WTC11 (cell line): ENCODE measurements around the gene TMA7B. TPM values are rescaled to one million over a fixed set of nuclear protein-coding genes. Genes with fewer than 3 reads are reported as not detected.

Experiments used
- ATAC-seq: fragments of 200-7000 bp; cut with Tn5 transposase; 2 replicates; pipeline ENCODE4 v1.10.0; 2021; ENCODE audit warnings: mild to moderate bottlenecking, moderate library complexity
- CTCF ChIA-PET: fragments of 300-600 bp; sonication (Branson Sonifier 250); formaldehyde crosslinking; loops from one replicate; lab custom pipeline; 2021; ENCODE audit warnings: antibody characterized with exemption; lab: Charles Lee
- POLR2A ChIA-PET: fragments of 350-600 bp; sonication (Branson Sonifier 250); formaldehyde crosslinking; loops from one replicate; lab custom pipeline; 2021; ENCODE audit warnings: antibody characterized with exemption; lab: Charles Lee
- DNase-seq: peaks from one replicate; pipeline ENCODE4 v3.0.0; 2021; ENCODE audit warnings: low spot score
- H3K27ac Mint-ChIP-seq: 2 replicates; pipeline ENCODE4 v1.8.0; 2021; ENCODE audit warnings: mixed read lengths
- H3K27me3 Mint-ChIP-seq: 2 replicates; pipeline ENCODE4 v1.8.0; 2021; ENCODE audit warnings: low read depth, mild to moderate bottlenecking, moderate library complexity, mixed read lengths
- H3K36me3 Mint-ChIP-seq: 2 replicates; pipeline ENCODE4 v1.8.0; 2021; ENCODE audit warnings: mixed read lengths
- H3K4me1 Mint-ChIP-seq: 2 replicates; pipeline ENCODE4 v1.8.0; 2022; ENCODE audit warnings: mixed read lengths
- H3K4me3 Mint-ChIP-seq: 2 replicates; pipeline ENCODE4 v1.8.0; 2021; ENCODE audit warnings: mild to moderate bottlenecking, moderate library complexity, mixed read lengths
- H3K9me3 Mint-ChIP-seq: 2 replicates; pipeline ENCODE4 v1.8.0; 2021; ENCODE audit warnings: mixed read lengths
- CTCF ChIP-seq: fragments of 200-600 bp; IDR thresholded peaks from 2 replicates; pipeline ENCODE4 v1.8.0; 2022; ENCODE audit warnings: antibody characterized with exemption
- ERG ChIP-seq: fragments of 250-450 bp; sonication (Bioruptor Pico); IDR thresholded peaks from 2 replicates; pipeline ENCODE4 v1.8.0; 2021; ENCODE audit warnings: mild to moderate bottlenecking
- ETV6 ChIP-seq: sonication (generic); formaldehyde crosslinking; IDR thresholded peaks from 2 replicates; pipeline ENCODE4 v1.8.1; 2022; ENCODE audit warnings: mild to moderate bottlenecking, missing genetic modification reagents
- FOXJ3 ChIP-seq: sonication (generic); formaldehyde crosslinking; IDR thresholded peaks from 2 replicates; pipeline ENCODE4 v1.9.0; 2021; ENCODE audit warnings: missing genetic modification reagents, mild to moderate bottlenecking, borderline replicate concordance
- FOXP1 ChIP-seq: sonication (generic); formaldehyde crosslinking; IDR thresholded peaks from 2 replicates; pipeline ENCODE4 v1.8.0; 2022; ENCODE audit warnings: missing genetic modification reagents, mild to moderate bottlenecking, moderate library complexity, borderline replicate concordance
- GTF2I ChIP-seq: fragments of 250-450 bp; sonication (Bioruptor Pico); conservative IDR thresholded peaks from 2 replicates; pipeline ENCODE4 v1.4.0; 2021; ENCODE audit warnings: mild to moderate bottlenecking
- KAT7 ChIP-seq: sonication (generic); formaldehyde crosslinking; IDR thresholded peaks from 2 replicates; pipeline ENCODE4 v1.8.1; 2023; ENCODE audit warnings: missing genetic modification reagents, mild to moderate bottlenecking, borderline replicate concordance
- MAX ChIP-seq: sonication (generic); formaldehyde crosslinking; IDR thresholded peaks from 2 replicates; pipeline ENCODE4 v1.8.0; 2022; ENCODE audit warnings: mild to moderate bottlenecking, missing genetic modification reagents
- NR2C2 ChIP-seq: sonication (generic); formaldehyde crosslinking; IDR thresholded peaks from 2 replicates; pipeline ENCODE4 v1.8.0; 2022; ENCODE audit warnings: mild to moderate bottlenecking, missing genetic modification reagents
- SP1 ChIP-seq: sonication (generic); formaldehyde crosslinking; conservative IDR thresholded peaks from 2 replicates; pipeline ENCODE4 v1.8.1; 2022; ENCODE audit warnings: missing genetic modification reagents
- TEAD1 ChIP-seq: sonication (generic); formaldehyde crosslinking; IDR thresholded peaks from 2 replicates; pipeline ENCODE4 v1.8.0; 2022; ENCODE audit warnings: mild to moderate bottlenecking, missing genetic modification reagents
- ZNF263 ChIP-seq: sonication (generic); formaldehyde crosslinking; IDR thresholded peaks from 2 replicates; pipeline ENCODE4 v1.8.1; 2022; ENCODE audit warnings: low read depth, mild to moderate bottlenecking, moderate library complexity, missing genetic modification reagents
- ZNF396 ChIP-seq: fragments of 250-450 bp; sonication (Bioruptor Pico); IDR thresholded peaks from 2 replicates; pipeline ENCODE4 v1.8.0; 2021; ENCODE audit warnings: mild to moderate bottlenecking, moderate library complexity, borderline replicate concordance
- ZNF423 ChIP-seq: fragments of 250-450 bp; sonication (Bioruptor Pico); IDR thresholded peaks from 2 replicates; pipeline ENCODE4 v2.1.2; 2022; ENCODE audit warnings: mild to moderate bottlenecking, moderate library complexity
- ZNF671 ChIP-seq: fragments of 250-450 bp; sonication (Bioruptor Pico); IDR thresholded peaks from 2 replicates; pipeline ENCODE4 v1.8.0; 2021; ENCODE audit warnings: mild to moderate bottlenecking
- total RNA-seq: library from RNA; stranded (reverse); gene quantifications from 3 replicates; pipeline ENCODE4 v1.2.3, GENCODE V29; 2021
- TF ChIP-seq, protein P1 (sequence below): sonication (generic); formaldehyde crosslinking; IDR thresholded peaks from 2 replicates; pipeline ENCODE4 v1.8.1; 2023; ENCODE audit warnings: mild to moderate bottlenecking, missing genetic modification reagents
- TF ChIP-seq, protein P2 (sequence below): sonication (generic); formaldehyde crosslinking; IDR thresholded peaks from 2 replicates; pipeline ENCODE4 v1.8.1; 2023; ENCODE audit warnings: mild to moderate bottlenecking, moderate library complexity, missing genetic modification reagents
- TF ChIP-seq, protein P3 (sequence below): sonication (generic); formaldehyde crosslinking; IDR thresholded peaks from 2 replicates; pipeline ENCODE4 v1.8.1; 2023; ENCODE audit warnings: mild to moderate bottlenecking, missing genetic modification reagents
- TF ChIP-seq, protein P4 (sequence below): sonication (generic); formaldehyde crosslinking; IDR thresholded peaks from 2 replicates; pipeline ENCODE4 v1.8.0; 2022; ENCODE audit warnings: mild to moderate bottlenecking, missing genetic modification reagents

The TMA7B gene
- total RNA-seq, 1 experiment from 2014 or later = not detected

- Mint-ChIP-seq H3K4me3 (no peak overlapping the region), H3K27ac (no peak overlapping the region), H3K9me3 (no peaks in the 10 kb centered on the region), H3K4me1 (peaks cover 52% of the 10 kb centered on the region), H3K27me3 (no peaks in the 10 kb centered on the region; the same call in 1 of the 2 replicates), H3K36me3 (no peaks in the 10 kb centered on the region)
- ChIA-PET POLR2A (interaction anchor here (0.6 to 1.1 kb wide), 5 partner anchors 15 to 613 kb away, joined by 3 to 4 read pairs (median 4); no protein-coding TSS in a partner anchor), CTCF (interaction anchor here (0.6 to 4.4 kb wide), 27 partner anchors 10 to 1071 kb away, joined by 3 to 146 read pairs (median 6); partner anchors contain the start of gene FAM83F)
- no peak for ATAC-seq
- TF ChIP-seq MAX (no peak), KAT7 (no peak), FOXP1 (CRISPR knock-in tag) (no peak)
- DNase-seq = no peak
Measured at GRCh38 chr22:39932166-39932565, 28.0 kb upstream of the TMA7B start.

- ATAC-seq (peak; percentile 95), DNase-seq (peak; percentile 89)
- no peak overlapping the region for H3K4me3 Mint-ChIP-seq
- ChIA-PET CTCF (interaction anchor here (0.5 to 4.4 kb wide), 43 partner anchors 10 to 413 kb away, joined by 3 to 146 read pairs (median 5); partner anchors contain the start of genes ATF4, FAM83F and TMA7B), POLR2A (interaction anchor here (0.6 to 1.2 kb wide), 7 partner anchors 14 to 1517 kb away, joined by 3 to 6 read pairs (median 3); no protein-coding TSS in a partner anchor)
- no peaks in the 10 kb centered on the region for H3K36me3 Mint-ChIP-seq
- peak overlapping the region; percentile 48 for H3K27ac Mint-ChIP-seq
- no peak for TF ChIP-seq ZNF396 (CRISPR knock-in tag)
- TF ChIP-seq GTF2I = peak; percentile 68; the same call in 1 of the 2 replicates
- TF ChIP-seq ETV6 (CRISPR knock-in tag) = peak; percentile 11; the same call in 1 of the 2 replicates
- TF ChIP-seq ZNF671 = no peak
- TF ChIP-seq ZNF423 (CRISPR knock-in tag) = peak; percentile 23; the same call in 1 of the 2 replicates
- TF ChIP-seq SP1 = 0 out of 2 replicates have a peak, but pooled peaks have one; percentile 42
- TF ChIP-seq TEAD1 (CRISPR knock-in tag) = peak; percentile 50; the same call in 1 of the 2 replicates
- TF ChIP-seq CTCF = peak; percentile 97
- no peak for TF ChIP-seq FOXJ3 (CRISPR knock-in tag)
- no peaks in the 10 kb centered on the region; the same call in 1 of the 2 replicates for H3K27me3 Mint-ChIP-seq
- H3K4me1 Mint-ChIP-seq = peaks cover 48% of the 10 kb centered on the region
- H3K9me3 Mint-ChIP-seq = no peaks in the 10 kb centered on the region
Measured at GRCh38 chr22:39932918-39933649, 27.1 kb upstream of the TMA7B start.

- ATAC-seq (no peak), DNase-seq (no peak)
- TF ChIP-seq NR2C2 (CRISPR knock-in tag) = no peak
- TF ChIP-seq ZNF263 = no peak
- TF ChIP-seq, protein P1, sequence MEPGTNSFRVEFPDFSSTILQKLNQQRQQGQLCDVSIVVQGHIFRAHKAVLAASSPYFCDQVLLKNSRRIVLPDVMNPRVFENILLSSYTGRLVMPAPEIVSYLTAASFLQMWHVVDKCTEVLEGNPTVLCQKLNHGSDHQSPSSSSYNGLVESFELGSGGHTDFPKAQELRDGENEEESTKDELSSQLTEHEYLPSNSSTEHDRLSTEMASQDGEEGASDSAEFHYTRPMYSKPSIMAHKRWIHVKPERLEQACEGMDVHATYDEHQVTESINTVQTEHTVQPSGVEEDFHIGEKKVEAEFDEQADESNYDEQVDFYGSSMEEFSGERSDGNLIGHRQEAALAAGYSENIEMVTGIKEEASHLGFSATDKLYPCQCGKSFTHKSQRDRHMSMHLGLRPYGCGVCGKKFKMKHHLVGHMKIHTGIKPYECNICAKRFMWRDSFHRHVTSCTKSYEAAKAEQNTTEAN (CRISPR knock-in tag) = no peak
- no peak for TF ChIP-seq ERG (CRISPR knock-in tag)
- TF ChIP-seq, protein P2, sequence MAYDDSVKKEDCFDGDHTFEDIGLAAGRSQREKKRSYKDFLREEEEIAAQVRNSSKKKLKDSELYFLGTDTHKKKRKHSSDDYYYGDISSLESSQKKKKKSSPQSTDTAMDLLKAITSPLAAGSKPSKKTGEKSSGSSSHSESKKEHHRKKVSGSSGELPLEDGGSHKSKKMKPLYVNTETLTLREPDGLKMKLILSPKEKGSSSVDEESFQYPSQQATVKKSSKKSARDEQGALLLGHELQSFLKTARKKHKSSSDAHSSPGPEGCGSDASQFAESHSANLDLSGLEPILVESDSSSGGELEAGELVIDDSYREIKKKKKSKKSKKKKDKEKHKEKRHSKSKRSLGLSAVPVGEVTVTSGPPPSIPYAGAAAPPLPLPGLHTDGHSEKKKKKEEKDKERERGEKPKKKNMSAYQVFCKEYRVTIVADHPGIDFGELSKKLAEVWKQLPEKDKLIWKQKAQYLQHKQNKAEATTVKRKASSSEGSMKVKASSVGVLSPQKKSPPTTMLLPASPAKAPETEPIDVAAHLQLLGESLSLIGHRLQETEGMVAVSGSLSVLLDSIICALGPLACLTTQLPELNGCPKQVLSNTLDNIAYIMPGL (CRISPR knock-in tag) = no peak
- TF ChIP-seq, protein P3, sequence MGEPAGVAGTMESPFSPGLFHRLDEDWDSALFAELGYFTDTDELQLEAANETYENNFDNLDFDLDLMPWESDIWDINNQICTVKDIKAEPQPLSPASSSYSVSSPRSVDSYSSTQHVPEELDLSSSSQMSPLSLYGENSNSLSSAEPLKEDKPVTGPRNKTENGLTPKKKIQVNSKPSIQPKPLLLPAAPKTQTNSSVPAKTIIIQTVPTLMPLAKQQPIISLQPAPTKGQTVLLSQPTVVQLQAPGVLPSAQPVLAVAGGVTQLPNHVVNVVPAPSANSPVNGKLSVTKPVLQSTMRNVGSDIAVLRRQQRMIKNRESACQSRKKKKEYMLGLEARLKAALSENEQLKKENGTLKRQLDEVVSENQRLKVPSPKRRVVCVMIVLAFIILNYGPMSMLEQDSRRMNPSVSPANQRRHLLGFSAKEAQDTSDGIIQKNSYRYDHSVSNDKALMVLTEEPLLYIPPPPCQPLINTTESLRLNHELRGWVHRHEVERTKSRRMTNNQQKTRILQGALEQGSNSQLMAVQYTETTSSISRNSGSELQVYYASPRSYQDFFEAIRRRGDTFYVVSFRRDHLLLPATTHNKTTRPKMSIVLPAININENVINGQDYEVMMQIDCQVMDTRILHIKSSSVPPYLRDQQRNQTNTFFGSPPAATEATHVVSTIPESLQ (CRISPR knock-in tag) = no peak
- TF ChIP-seq, protein P4, sequence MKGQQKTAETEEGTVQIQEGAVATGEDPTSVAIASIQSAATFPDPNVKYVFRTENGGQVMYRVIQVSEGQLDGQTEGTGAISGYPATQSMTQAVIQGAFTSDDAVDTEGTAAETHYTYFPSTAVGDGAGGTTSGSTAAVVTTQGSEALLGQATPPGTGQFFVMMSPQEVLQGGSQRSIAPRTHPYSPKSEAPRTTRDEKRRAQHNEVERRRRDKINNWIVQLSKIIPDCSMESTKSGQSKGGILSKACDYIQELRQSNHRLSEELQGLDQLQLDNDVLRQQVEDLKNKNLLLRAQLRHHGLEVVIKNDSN = no peak
- ChIA-PET CTCF (interaction anchor here (0.5 to 4.4 kb wide), 20 partner anchors 10 to 399 kb away, joined by 4 to 146 read pairs (median 12); no protein-coding TSS in a partner anchor), POLR2A (interaction anchor here (1.2 kb wide), 1 partner anchor 91 kb away, joined by 6 read pairs; no protein-coding TSS in a partner anchor)
- Mint-ChIP-seq H3K4me3 (no peak overlapping the region), H3K4me1 (peaks cover 54% of the 10 kb centered on the region), H3K27me3 (no peaks in the 10 kb centered on the region; the same call in 1 of the 2 replicates), H3K27ac (no peak overlapping the region), H3K36me3 (no peaks in the 10 kb centered on the region), H3K9me3 (no peaks in the 10 kb centered on the region)
Measured at GRCh38 chr22:39933741-39934140, 26.5 kb upstream of the TMA7B start.
